Measurements from ENCODE around the gene PSME4.
"Not testable (repeated sequence)": the region's sequence is repeated elsewhere in the genome, so short reads cannot be mapped to it uniquely, and the experiment has no call there.

PSME4 gene

DNA sequence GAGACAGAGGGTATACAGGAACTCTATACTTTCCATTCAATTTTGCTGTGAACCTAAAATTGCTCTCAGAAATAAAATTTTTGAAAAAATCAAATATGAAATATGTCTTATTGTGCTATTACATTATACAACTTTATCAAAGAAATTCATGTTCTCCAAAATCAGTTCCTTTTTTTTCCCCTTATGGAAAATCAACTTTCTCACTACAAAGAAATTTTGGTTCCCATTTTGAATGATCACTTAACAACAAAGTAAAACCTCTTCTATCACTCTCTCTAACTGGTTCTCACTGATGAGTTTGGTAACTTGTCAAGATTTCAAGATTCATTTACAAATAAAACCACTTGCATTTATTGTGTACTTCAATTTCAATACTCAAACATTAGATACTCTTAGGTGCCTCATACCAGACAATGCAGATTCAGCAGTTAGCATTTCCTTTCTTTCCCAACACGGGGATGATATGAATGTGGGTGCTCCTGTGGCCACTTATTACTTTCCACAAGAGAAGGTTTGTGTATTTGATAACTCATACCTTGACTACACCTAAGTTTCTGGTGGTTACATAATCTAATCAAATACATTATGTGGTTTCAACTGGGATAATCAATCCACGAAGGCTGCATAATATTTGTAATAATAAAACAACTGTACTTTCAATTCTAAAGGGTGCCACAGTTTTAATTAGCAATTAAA lies 6.4 kb downstream of the PSME4 start:
- DNase-seq, result no peak
- peaks cover 4% of the 10 kb centered on the region; the same call in 1 of the 2 replicates for H3F3A ChIP-seq (ENCODE audit: insufficient read depth, low read length)
- H2AFZ ChIP-seq (ENCODE audit: low read length), result no peak overlapping the region
- TF ChIP-seq, protein P1, sequence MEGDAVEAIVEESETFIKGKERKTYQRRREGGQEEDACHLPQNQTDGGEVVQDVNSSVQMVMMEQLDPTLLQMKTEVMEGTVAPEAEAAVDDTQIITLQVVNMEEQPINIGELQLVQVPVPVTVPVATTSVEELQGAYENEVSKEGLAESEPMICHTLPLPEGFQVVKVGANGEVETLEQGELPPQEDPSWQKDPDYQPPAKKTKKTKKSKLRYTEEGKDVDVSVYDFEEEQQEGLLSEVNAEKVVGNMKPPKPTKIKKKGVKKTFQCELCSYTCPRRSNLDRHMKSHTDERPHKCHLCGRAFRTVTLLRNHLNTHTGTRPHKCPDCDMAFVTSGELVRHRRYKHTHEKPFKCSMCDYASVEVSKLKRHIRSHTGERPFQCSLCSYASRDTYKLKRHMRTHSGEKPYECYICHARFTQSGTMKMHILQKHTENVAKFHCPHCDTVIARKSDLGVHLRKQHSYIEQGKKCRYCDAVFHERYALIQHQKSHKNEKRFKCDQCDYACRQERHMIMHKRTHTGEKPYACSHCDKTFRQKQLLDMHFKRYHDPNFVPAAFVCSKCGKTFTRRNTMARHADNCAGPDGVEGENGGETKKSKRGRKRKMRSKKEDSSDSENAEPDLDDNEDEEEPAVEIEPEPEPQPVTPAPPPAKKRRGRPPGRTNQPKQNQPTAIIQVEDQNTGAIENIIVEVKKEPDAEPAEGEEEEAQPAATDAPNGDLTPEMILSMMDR (IDR thresholded peaks at IDR 0.05; ENCODE audit: low read length), result no peak
- TF ChIP-seq EZH2phosphoT487 (IDR thresholded peaks at IDR 0.05; ENCODE audit: low read length) (no peak), EZH2 (optimal IDR thresholded peaks at IDR 0.05; ENCODE audit: low read depth, low read length) (no peak)
- H3K9me2 ChIP-seq (replicated peaks; ENCODE audit: insufficient read depth, low read length), result no peaks in the 10 kb centered on the region
- H3K4me1 ChIP-seq (ENCODE audit: low read length), result peaks cover 22% of the 10 kb centered on the region
- peaks cover 11% of the 10 kb centered on the region; the same call in 1 of the 2 replicates for H4K20me1 ChIP-seq (ENCODE audit: insufficient read depth, low read length)
- H3K27ac ChIP-seq (ENCODE audit: low read length), result no peak overlapping the region
- H3K36me3 ChIP-seq (replicated peaks; ENCODE audit: insufficient read depth, low read length), result no peaks in the 10 kb centered on the region
- no peak overlapping the region for H3K4me3 ChIP-seq (ENCODE audit: low read length)
- no peak overlapping the region for H3K9ac ChIP-seq (ENCODE audit: low read length)
- H3K9me3 ChIP-seq (replicated peaks; ENCODE audit: insufficient read depth, low read length), result no peaks in the 10 kb centered on the region
- H3K27me3 ChIP-seq (replicated peaks; ENCODE audit: insufficient read depth, low read length), result no peaks in the 10 kb centered on the region
- H3K4me2 ChIP-seq (ENCODE audit: low read depth, low read length), result peak overlapping the region; percentile 25; the same call in 1 of the 2 replicates
- peaks cover 100% of the 10 kb centered on the region for H3K79me2 ChIP-seq (ENCODE audit: low read length)

DNA sequence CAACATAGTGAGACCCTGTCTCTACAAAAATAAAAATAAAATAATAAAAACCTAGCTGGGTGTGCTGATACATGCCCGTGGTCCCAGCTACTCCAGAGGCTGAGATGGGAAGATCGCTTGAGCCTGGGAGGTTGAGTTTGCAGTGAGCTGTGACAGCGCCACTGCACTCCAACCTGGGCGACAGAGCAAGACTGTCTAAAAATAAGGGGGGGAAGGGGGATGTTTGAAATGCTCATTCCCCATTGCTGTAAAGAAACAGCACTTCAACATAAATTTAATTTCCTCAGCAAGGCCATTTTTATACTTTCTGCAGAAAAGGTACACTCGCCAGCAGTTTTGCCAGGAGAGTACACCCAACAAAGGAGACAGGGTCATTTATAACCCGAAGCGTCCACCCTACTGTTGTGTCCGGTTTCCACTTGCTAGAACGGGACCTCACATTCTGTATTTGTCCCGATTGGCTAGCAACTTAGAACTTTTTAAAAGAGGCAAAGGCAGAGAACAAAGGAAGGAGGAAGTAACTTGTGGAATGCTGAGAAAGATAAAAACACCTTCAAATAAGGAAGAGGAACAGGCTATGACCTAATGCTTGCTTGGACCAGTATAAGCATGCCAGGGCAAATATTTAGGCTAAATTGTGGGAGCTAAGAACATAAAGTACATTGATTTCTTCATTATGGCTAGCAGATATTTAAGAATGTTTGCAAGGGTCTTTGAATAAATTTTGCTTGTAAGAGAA lies 9.1 kb downstream of the PSME4 start:
- H3K9ac ChIP-seq (ENCODE audit: low read length); H3K9me2 ChIP-seq (replicated peaks; ENCODE audit: insufficient read depth, low read length); H3K4me2 ChIP-seq (ENCODE audit: low read depth, low read length); H3K27me3 ChIP-seq (replicated peaks; ENCODE audit: insufficient read depth, low read length); H2AFZ ChIP-seq (ENCODE audit: low read length); DNase-seq; H3K9me3 ChIP-seq (replicated peaks; ENCODE audit: insufficient read depth, low read length); H3F3A ChIP-seq (ENCODE audit: insufficient read depth, low read length); H3K4me3 ChIP-seq (ENCODE audit: low read length); H3K36me3 ChIP-seq (replicated peaks; ENCODE audit: insufficient read depth, low read length); H3K27ac ChIP-seq (ENCODE audit: low read length): not testable (repeated sequence)
- Histone ChIP-seq H3K79me2 (ENCODE audit: low read length) (peaks cover 100% of the 10 kb centered on the region), H3K4me1 (ENCODE audit: low read length) (peaks cover 15% of the 10 kb centered on the region), H4K20me1 (ENCODE audit: insufficient read depth, low read length) (peaks cover 15% of the 10 kb centered on the region; the same call in 1 of the 2 replicates)

DNA sequence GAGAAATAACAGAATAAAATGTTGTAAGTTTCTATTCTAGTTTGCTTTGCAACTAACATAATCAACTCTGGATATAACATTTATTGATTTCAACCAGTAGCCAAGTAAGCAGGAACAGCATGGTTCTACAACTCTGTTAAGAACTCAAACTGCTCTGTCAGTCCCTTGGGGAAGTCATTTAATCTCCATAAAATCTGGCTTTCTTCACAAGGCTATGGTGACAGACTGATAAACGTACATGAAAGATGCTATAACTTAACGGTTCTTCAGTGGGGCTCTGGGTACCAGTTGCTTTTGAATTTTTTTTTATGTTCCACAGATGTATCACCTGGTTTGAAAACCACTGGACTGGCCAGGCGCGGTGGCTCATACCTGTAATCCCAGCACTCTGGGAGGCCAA lies 10.3 kb downstream of the PSME4 start:
- no peak for DNase-seq
- H3K27ac ChIP-seq (ENCODE audit: low read length), result no peak overlapping the region
- H3K4me1 ChIP-seq (ENCODE audit: low read length), result peaks cover 15% of the 10 kb centered on the region

More for the DNA sequence above, 10.3 kb downstream of the PSME4 start:
- Histone ChIP-seq H4K20me1 (ENCODE audit: insufficient read depth, low read length) (peaks cover 15% of the 10 kb centered on the region; the same call in 1 of the 2 replicates), H3K9me2 (replicated peaks; ENCODE audit: insufficient read depth, low read length) (no peaks in the 10 kb centered on the region), H3K79me2 (ENCODE audit: low read length) (peaks cover 98% of the 10 kb centered on the region), H3K36me3 (replicated peaks; ENCODE audit: insufficient read depth, low read length) (no peaks in the 10 kb centered on the region), H3K27me3 (replicated peaks; ENCODE audit: insufficient read depth, low read length) (no peaks in the 10 kb centered on the region), H3F3A (ENCODE audit: insufficient read depth, low read length) (no peaks in the 10 kb centered on the region), H3K9me3 (replicated peaks; ENCODE audit: insufficient read depth, low read length) (no peaks in the 10 kb centered on the region), H2AFZ (ENCODE audit: low read length) (no peak overlapping the region), H3K4me3 (ENCODE audit: low read length) (no peak overlapping the region), H3K4me2 (ENCODE audit: low read depth, low read length) (no peak overlapping the region), H3K9ac (ENCODE audit: low read length) (no peak overlapping the region)
- no peak for TF ChIP-seq EZH2phosphoT487 (IDR thresholded peaks at IDR 0.05; ENCODE audit: low read length)
- TF ChIP-seq, protein P1 (IDR thresholded peaks at IDR 0.05; ENCODE audit: low read length), result no peak
